Kidney tubule cell (primary cell): ENCODE data around the gene NEK9.

Source experiments
- DNase-seq: peaks from one replicate; pipeline ENCODE4 v3.0.0-alpha.2; 2018; ENCODE audit warnings: low spot score

The NEK9 gene

GRCh38 chr14:75032939-75033338 is 93.9 kb downstream of the NEK9 start:
- DNase-seq, result no peak

GRCh38 chr14:75030147-75030546 is 96.7 kb downstream of the NEK9 start:
- no peak for DNase-seq
